SJCRH30 (cell line): Measurements from ENCODE around the gene C9orf85. TPM values are rescaled to one million over a fixed set of nuclear protein-coding genes. Genes with fewer than 3 reads are reported as not detected.
A peak's percentile ranks its signal among the peaks of the same experiment; 100 is the strongest.
"Not testable (repeated sequence)": the region's sequence is repeated elsewhere in the genome, so short reads cannot be mapped to it uniquely, and the experiment has no call there.

ENCODE experiments used
- DNase-seq, 2 experiments: peaks; one replicate each; pipeline ENCODE4 v3.0.0-alpha.2; 2015 to 2020
- H3K27ac ChIP-seq: fragments of 250-450 bp; sonication (Bioruptor Pico); 2 replicates; pipeline ENCODE4 v1.5.1; 2020; ENCODE audit warnings: mild to moderate bottlenecking, moderate library complexity
- H3K27me3 ChIP-seq: fragments of 250-450 bp; sonication (Bioruptor Pico); 2 replicates; pipeline ENCODE4 v1.5.1; 2020; ENCODE audit warnings: mild to moderate bottlenecking, moderate library complexity
- H3K36me3 ChIP-seq: fragments of 250-450 bp; sonication (Bioruptor Pico); 2 replicates; pipeline ENCODE4 v1.5.1; 2020; ENCODE audit warnings: mild to moderate bottlenecking, moderate library complexity
- H3K4me1 ChIP-seq: fragments of 250-450 bp; sonication (Bioruptor Pico); 2 replicates; pipeline ENCODE4 v1.5.1; 2020; ENCODE audit warnings: mild to moderate bottlenecking, moderate library complexity
- H3K4me3 ChIP-seq: fragments of 250-450 bp; sonication (Bioruptor Pico); 2 replicates; pipeline ENCODE4 v1.5.1; 2020; ENCODE audit warnings: mild to moderate bottlenecking, moderate library complexity
- H3K9me3 ChIP-seq: fragments of 250-450 bp; sonication (Bioruptor Pico); replicated peaks from 2 replicates; pipeline ENCODE4 v1.5.1; 2020; ENCODE audit warnings: mild to moderate bottlenecking, moderate library complexity
- total RNA-seq: library from RNA; depleted of rRNA; stranded (reverse); fragments of >200 nt; shearing (Covaris generic); gene quantifications from 2 replicates; pipeline ENCODE4 v1.2.3, GENCODE V29; 2014; rRNA removed

Gene C9orf85
- total RNA-seq, 1 experiment from 2014 or later = 28.3 TPM

- Histone ChIP-seq H3K4me1 (peaks cover 21% of the 10 kb centered on the region), H3K27ac (no peak overlapping the region)
Measured at GRCh38 chr9:71984831-71985281, 73.4 kb downstream of the C9orf85 start.

GRCh38 chr9:71985297-71985911 is 74.0 kb downstream of the C9orf85 start:
- Histone ChIP-seq H3K9me3 (no peaks in the 10 kb centered on the region), H3K27ac (no peak overlapping the region), H3K4me3 (no peak overlapping the region), H3K36me3 (no peaks in the 10 kb centered on the region), H3K27me3 (no peaks in the 10 kb centered on the region), H3K4me1 (peaks cover 18% of the 10 kb centered on the region)
- no peak for DNase-seq

More at GRCh38 chr9:71984831-71985281, 73.4 kb downstream of the C9orf85 start:
- H3K27me3 ChIP-seq = no peaks in the 10 kb centered on the region
- H3K36me3 ChIP-seq = no peaks in the 10 kb centered on the region
- H3K4me3 ChIP-seq = no peak overlapping the region
- DNase-seq = peak in 1 of 2 experiments; percentile 10
- no peaks in the 10 kb centered on the region for H3K9me3 ChIP-seq

DNA sequence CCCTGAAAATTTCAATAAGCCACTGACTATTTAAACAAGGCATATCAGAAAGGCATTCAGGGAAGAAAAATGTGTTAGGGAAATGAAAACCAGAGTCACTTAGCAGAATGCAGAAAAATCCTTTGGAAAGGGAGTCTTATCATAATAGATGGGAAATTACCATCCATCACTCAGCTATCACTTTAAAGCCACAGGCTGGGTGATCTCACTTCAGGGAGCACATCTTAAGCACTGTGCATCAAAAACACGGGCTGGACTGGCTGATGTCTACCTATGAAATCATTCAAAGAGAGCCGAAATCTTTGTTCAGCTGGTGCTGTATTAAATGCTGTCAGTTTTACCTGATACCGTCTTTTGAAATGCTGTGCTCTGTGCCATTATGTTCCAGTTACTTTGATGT is 75.5 kb downstream of the C9orf85 start:
- Histone ChIP-seq H3K4me3 (no peak overlapping the region), H3K27me3 (no peaks in the 10 kb centered on the region), H3K9me3 (no peaks in the 10 kb centered on the region), H3K4me1 (peaks cover 11% of the 10 kb centered on the region), H3K27ac (no peak overlapping the region), H3K36me3 (no peaks in the 10 kb centered on the region)
- DNase-seq = no peak

DNA sequence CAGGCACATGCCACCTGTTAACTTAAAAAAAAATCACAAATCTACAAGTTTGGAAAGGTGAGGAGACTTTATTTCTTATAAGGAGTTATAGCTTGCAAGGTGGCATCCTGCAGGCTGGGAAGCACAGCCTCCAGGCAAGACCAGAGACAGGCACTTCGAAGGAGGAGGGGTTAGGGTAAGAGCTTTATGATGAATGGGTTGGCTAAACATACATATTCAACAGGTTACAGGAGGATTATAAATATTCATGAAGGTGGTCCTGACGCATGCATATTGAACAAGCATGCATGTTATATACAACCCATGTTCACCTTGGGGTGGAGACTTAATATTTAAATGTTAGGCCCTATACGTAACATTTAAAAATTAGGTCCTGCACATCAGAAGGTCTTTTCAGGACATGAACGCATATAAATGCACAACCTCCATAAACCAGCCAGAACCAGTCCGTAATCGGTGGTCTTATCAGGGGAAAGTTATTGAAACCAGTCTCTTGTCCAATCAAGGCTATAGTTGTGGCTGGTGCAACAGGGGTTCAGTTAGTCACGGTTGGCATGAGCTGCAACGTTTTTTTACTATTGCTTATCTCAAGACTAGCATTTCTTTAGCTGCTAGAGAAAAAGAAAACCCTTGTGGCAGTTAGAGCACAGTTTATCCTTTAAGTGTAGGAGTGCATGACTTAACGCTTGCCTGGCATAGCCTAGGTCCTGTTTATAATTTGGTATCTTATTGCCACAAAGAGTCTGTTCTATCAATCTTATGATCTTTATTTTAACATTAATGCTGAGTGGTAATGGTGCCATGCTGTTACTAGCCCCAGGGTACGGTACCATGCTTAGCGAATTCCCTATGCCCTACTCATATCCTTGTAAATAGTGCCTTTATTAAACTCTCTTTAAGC is 76.3 kb downstream of the C9orf85 start:
- Histone ChIP-seq H3K4me3 (no peak overlapping the region), H3K36me3 (no peaks in the 10 kb centered on the region), H3K9me3 (no peaks in the 10 kb centered on the region), H3K27me3 (no peaks in the 10 kb centered on the region), H3K27ac (no peak overlapping the region), H3K4me1 (peaks cover 11% of the 10 kb centered on the region)
- peak in 1 of 2 experiments; percentile 31 for DNase-seq

GRCh38 chr9:71990466-71990865 is 79.0 kb downstream of the C9orf85 start:
- Histone ChIP-seq H3K9me3 (no peaks in the 10 kb centered on the region), H3K27me3 (no peaks in the 10 kb centered on the region), H3K27ac (no peak overlapping the region), H3K36me3 (no peaks in the 10 kb centered on the region), H3K4me3 (no peak overlapping the region), H3K4me1 (no peaks in the 10 kb centered on the region)
- no peak for DNase-seq

GRCh38 chr9:72005451-72005850 is 94.0 kb downstream of the C9orf85 start:
- no peak overlapping the region for H3K4me3 ChIP-seq
- H3K27me3 ChIP-seq = no peaks in the 10 kb centered on the region

GRCh38 chr9:72006501-72006900 is 95.1 kb downstream of the C9orf85 start:
- Histone ChIP-seq H3K9me3 (no peaks in the 10 kb centered on the region), H3K4me1 (no peaks in the 10 kb centered on the region), H3K27ac (no peak overlapping the region), H3K27me3 (no peaks in the 10 kb centered on the region), H3K36me3 (no peaks in the 10 kb centered on the region), H3K4me3 (no peak overlapping the region)
- peak in 1 of 2 experiments; percentile 6 for DNase-seq

More at GRCh38 chr9:72005451-72005850, 94.0 kb downstream of the C9orf85 start:
- H3K27ac ChIP-seq = no peak overlapping the region
- no peaks in the 10 kb centered on the region for H3K4me1 ChIP-seq
- no peak for DNase-seq
- H3K36me3 ChIP-seq = no peaks in the 10 kb centered on the region
- no peaks in the 10 kb centered on the region for H3K9me3 ChIP-seq

DNA sequence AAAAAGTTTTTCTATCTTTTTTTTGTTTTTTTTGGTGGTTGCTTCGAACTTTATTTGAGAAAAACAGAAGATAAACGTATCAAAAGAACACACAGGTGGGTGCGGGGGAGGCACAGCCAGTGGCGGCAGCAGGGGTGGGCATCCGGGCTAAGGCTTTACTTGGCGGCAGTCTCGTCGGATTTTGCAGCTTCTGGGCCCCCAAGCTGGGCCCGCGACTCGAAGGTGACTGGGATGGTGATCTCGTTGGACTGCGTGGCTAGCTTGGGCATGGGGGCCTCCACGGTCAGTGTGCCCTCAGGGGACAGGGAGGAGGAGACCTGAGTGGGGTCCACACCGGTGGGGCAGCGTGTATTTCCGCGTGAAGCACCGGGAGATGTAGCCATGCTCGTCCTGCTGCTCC is 96.3 kb downstream of the C9orf85 start:
- not testable (repeated sequence) for DNase-seq, H3K9me3 ChIP-seq, H3K36me3 ChIP-seq, H3K4me3 ChIP-seq, H3K27ac ChIP-seq, H3K4me1 ChIP-seq, H3K27me3 ChIP-seq

GRCh38 chr9:72012646-72013045 is 101.2 kb downstream of the C9orf85 start:
- DNase-seq = no peak
- Histone ChIP-seq H3K36me3 (no peaks in the 10 kb centered on the region), H3K9me3 (no peaks in the 10 kb centered on the region), H3K27ac (no peak overlapping the region), H3K4me1 (no peaks in the 10 kb centered on the region), H3K4me3 (no peak overlapping the region), H3K27me3 (no peaks in the 10 kb centered on the region)

DNA sequence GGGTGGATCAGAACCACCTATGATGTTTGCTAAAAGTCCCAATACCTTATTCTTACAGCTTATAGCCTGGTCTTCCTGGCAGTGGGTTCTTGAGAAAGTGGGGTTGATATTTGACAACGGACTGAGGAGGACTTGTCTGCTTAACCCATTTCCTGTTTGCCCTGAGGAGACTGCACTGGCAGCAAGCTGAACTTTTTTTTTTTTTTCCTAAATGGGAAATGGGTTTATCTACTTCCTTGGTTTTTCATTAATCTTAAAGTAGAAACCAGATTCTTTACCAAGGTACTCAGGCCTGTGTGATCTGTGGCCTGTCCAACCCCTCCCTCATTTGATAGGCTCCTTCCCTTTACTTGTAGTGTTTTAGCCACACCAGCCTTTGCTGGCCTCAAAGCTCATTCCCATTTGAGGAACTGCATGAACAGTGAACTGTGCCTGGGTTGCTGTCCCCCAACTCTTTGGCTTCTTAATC is 101.9 kb downstream of the C9orf85 start:
- H3K27ac ChIP-seq = no peak overlapping the region
- DNase-seq = no peak
- no peaks in the 10 kb centered on the region for H3K9me3 ChIP-seq
- no peak overlapping the region for H3K4me3 ChIP-seq
- H3K27me3 ChIP-seq = no peaks in the 10 kb centered on the region
- no peaks in the 10 kb centered on the region for H3K36me3 ChIP-seq
- H3K4me1 ChIP-seq = no peaks in the 10 kb centered on the region

- Histone ChIP-seq H3K9me3 (no peaks in the 10 kb centered on the region), H3K27ac (no peak overlapping the region), H3K36me3 (no peaks in the 10 kb centered on the region), H3K27me3 (peaks cover 6% of the 10 kb centered on the region), H3K4me3 (no peak overlapping the region), H3K4me1 (no peaks in the 10 kb centered on the region)
- no peak for DNase-seq
Measured at GRCh38 chr9:72022841-72023240, 111.4 kb downstream of the C9orf85 start.

Other genes with a start within 250 kb of the C9orf85 start
- gene CEMIP2, start 143.1 kb upstream of the C9orf85 start, total RNA-seq = 41.0 and 42.2 TPM in 2 replicates
- 43.2 and 48.2 TPM in 2 replicates for gene ABHD17B, start 446 bp upstream of the C9orf85 start, total RNA-seq
- gene C9orf57, start 149.0 kb downstream of the C9orf85 start, total RNA-seq = not detected in 2 replicates
- not detected in 2 replicates for gene GDA, start 237.8 kb downstream of the C9orf85 start, total RNA-seq